K562 (cell line): ENCODE measurements around the gene COA5. TPM values are rescaled to one million over a fixed set of nuclear protein-coding genes. Genes with fewer than 3 reads are reported as not detected.

Experiments used
- ATAC-seq: fragments of 200-7000 bp; cut with Tn5 transposase; 3 replicates; pipeline ENCODE4 v1.9.1; 2020; ENCODE audit warnings: moderate library complexity
- BruUV-seq: library from RNA; stranded (reverse); fragments of 400-500 nt; replicated peaks from 2 replicates; lab custom pipeline; 2021; lab: Mats Ljungman, UMichigan
- CTCF ChIA-PET: fragments of 300-600 bp; formaldehyde crosslinking; extraction: SDS; loops from one replicate; lab custom pipeline; 2021; ENCODE audit warnings: low intra/inter-chr PET ratio; lab: Yijun Ruan, JAX
- POLR2A ChIA-PET: fragments of 300-600, 350-650 bp; sonication (Branson Sonifier 250); formaldehyde crosslinking; extraction: SDS; loops from one replicate; lab custom pipeline; 2021; ENCODE audit warnings: antibody characterized with exemption, inconsistent platforms; lab: Yijun Ruan, JAX
- DNase-seq, 4 experiments: peaks; one replicate each; pipeline versions ENCODE4 v3.0.0 to v3.0.0-alpha.2; 2011 to 2018; ENCODE audit warnings: low spot score in 3 of 4, mixed read lengths in 3 of 4; ENCODE audit errors: extremely low read depth in 1 of 4
- FAIRE-seq: peaks from 2 replicates; lab custom pipeline; 2011; peaks lifted over from hg19 to GRCh38; lab: Jason Lieb, UNC
- H2AFZ ChIP-seq: 2 replicates; pipeline ENCODE4 v1.6.0; 2011; ENCODE audit warnings: low read depth, low read length, control low read depth, inconsistent platforms
- H3K27ac ChIP-seq: fragments of 200-600 bp; 3 replicates; pipeline ENCODE4 v1.8.0; 2011; ENCODE audit warnings: low read depth, mild to moderate bottlenecking, control low read depth, inconsistent platforms, low read length, moderate library complexity, mixed read lengths; ENCODE audit errors: extremely low read depth
- H3K27me3 ChIP-seq, 2 experiments: fragments of 300-600 bp in 1 of 2; 2 replicates in 1 of 2; 3 replicates in 1 of 2; pipeline versions ENCODE4 v1.6.0 to v1.8.0; 2011; ENCODE audit warnings: inconsistent platforms in 2 of 2, low read length in 2 of 2, mild to moderate bottlenecking in 1 of 2, mixed read lengths in 1 of 2, moderate library complexity in 1 of 2; ENCODE audit not compliant: control insufficient read depth in 2 of 2, insufficient read depth in 2 of 2
- H3K36me3 ChIP-seq: fragments of 300-600 bp; 3 replicates; pipeline ENCODE4 v1.8.0; 2011; ENCODE audit warnings: mild to moderate bottlenecking, low read length, inconsistent platforms; ENCODE audit not compliant: control insufficient read depth, insufficient read depth
- H3K4me1 ChIP-seq, 2 experiments: fragments of 200-600 bp in 1 of 2; replicated peaks in 1 of 2; 2 replicates in 1 of 2; 3 replicates in 1 of 2; pipeline versions ENCODE4 v1.5.1 to v1.8.0; 2011; ENCODE audit warnings: inconsistent platforms in 2 of 2, low read length in 2 of 2, mild to moderate bottlenecking in 1 of 2, mixed read lengths in 1 of 2, moderate library complexity in 1 of 2; ENCODE audit not compliant: control insufficient read depth in 2 of 2, insufficient read depth in 2 of 2
- H3K4me2 ChIP-seq: 2 replicates; pipeline ENCODE4 v1.6.1; 2011; ENCODE audit warnings: low read length, control low read depth, inconsistent platforms, mixed read lengths; ENCODE audit not compliant: insufficient read depth
- H3K4me3 ChIP-seq: fragments of 200-600 bp; sonication (generic), shearing (Covaris generic); 2 replicates; pipeline ENCODE4 v1.5.1; 2016; ENCODE audit warnings: control low read depth, inconsistent platforms
- H3K79me2 ChIP-seq: fragments of 200-600 bp; 3 replicates; pipeline ENCODE4 v1.8.0; 2011; ENCODE audit warnings: low read length, inconsistent platforms; ENCODE audit not compliant: control insufficient read depth, insufficient read depth
- H3K9ac ChIP-seq, 2 experiments: 2 replicates each; pipeline versions ENCODE4 v1.6.0 to v1.6.1; 2011; ENCODE audit warnings: low read depth in 2 of 2, low read length in 2 of 2, control low read depth in 1 of 2, inconsistent platforms in 1 of 2, mild to moderate bottlenecking in 1 of 2, mixed read lengths in 1 of 2; ENCODE audit not compliant: insufficient read depth in 1 of 2
- H3K9me1 ChIP-seq: one replicate; pipeline ENCODE4 v1.6.0; 2011; ENCODE audit warnings: inconsistent platforms, mild to moderate bottlenecking, low read length, moderate library complexity; ENCODE audit not compliant: control insufficient read depth, insufficient read depth
- H3K9me3 ChIP-seq: replicated peaks from 2 replicates; pipeline ENCODE4 v1.5.1; 2011; ENCODE audit warnings: low read depth, low read length, inconsistent platforms; ENCODE audit not compliant: control insufficient read depth, insufficient read depth
- H4K20me1 ChIP-seq: replicated peaks from 2 replicates; pipeline ENCODE4 v1.6.1; 2011; ENCODE audit warnings: low read length, inconsistent platforms, mixed read lengths; ENCODE audit not compliant: control insufficient read depth, insufficient read depth
- ARID1B ChIP-seq: fragments of 450-650 bp; IDR thresholded peaks from 2 replicates; pipeline ENCODE4 v1.6.1; 2016; ENCODE audit warnings: antibody characterized with exemption, mild to moderate bottlenecking, inconsistent platforms
- E2F3 ChIP-seq: fragments of 250-450 bp; sonication (Bioruptor Pico); IDR thresholded peaks from 2 replicates; pipeline ENCODE4 v1.4.0; 2020; ENCODE audit warnings: mild to moderate bottlenecking
- GATAD2A ChIP-seq: fragments of 450-650 bp; IDR thresholded peaks from 2 replicates; pipeline ENCODE4 v1.6.1; 2017
- NFIC ChIP-seq: fragments of 450-650 bp; IDR thresholded peaks from 2 replicates; pipeline ENCODE4 v1.6.1; 2017; ENCODE audit warnings: mild to moderate bottlenecking, inconsistent platforms
- NR3C1 ChIP-seq: sonication (generic); formaldehyde crosslinking; IDR thresholded peaks from 2 replicates; pipeline ENCODE4 v1.8.1; 2022; ENCODE audit warnings: missing genetic modification reagents
- POU5F1 ChIP-seq: fragments of 150-350 bp; IDR thresholded peaks from 2 replicates; pipeline ENCODE4 v1.6.1; 2014; ENCODE audit warnings: borderline replicate concordance, low read length, low read depth, mild to moderate bottlenecking; ENCODE audit not compliant: partially characterized antibody
- WGBS: fragments of 100-300 bp; shearing (Covaris generic); methylation state at CpG from one replicate; pipeline ENCODE4 v1.1.6; 2016; ENCODE audit warnings: low coverage, mixed read lengths; ENCODE audit not compliant: insufficient coverage; ENCODE audit errors: missing lambda C conversion rate; 5-methylcytosine and 5-hydroxymethylcytosine counted together
- in situ Hi-C: fragments of 300-500 bp; cut with MboI; formaldehyde crosslinking; loops from 4 replicates; pipeline ENCODE4 v1.15.0; 2018; ENCODE audit warnings: inconsistent platforms, mixed read lengths
- intact Hi-C: fragments of 100-400 bp; cut with micrococcal nuclease; formaldehyde crosslinking; loops from 2 replicates; pipeline ENCODE4 v1.14.2; 2022
- polyA plus RNA-seq, 8 experiments: library from polyadenylated mRNA; depleted of rRNA in 4 of 8; stranded (reverse) in 5 of 8; unstranded in 3 of 8; fragments of >200 nt; fragmentation: Nextera tagmentation in 2 of 8; fragmentation: Illumina TruSeq in 1 of 8; extraction: Ambion mirVana in 2 of 8; extraction: Trizol in 1 of 8; gene quantifications; 2 replicates each; pipeline versions ENCODE4 v1.2.1 to v1.2.3, GENCODE V29; 2011 to 2014; ENCODE audit warnings: inconsistent platforms in 1 of 8, missing spikeins in 1 of 8
- total RNA-seq, 7 experiments: library from RNA; depleted of rRNA in 6 of 7; stranded (reverse); fragments of >200 nt in 6 of 7; fragmentation: Illumina TruSeq in 2 of 7; extraction: Trizol in 2 of 7; gene quantifications; 2 replicates each; pipeline versions ENCODE4 v1.2.1 to v1.2.3, GENCODE V29; 2011 to 2021; ENCODE audit warnings: low replicate concordance in 1 of 7
- TF ChIP-seq, protein P1 (sequence below): fragments of 250-450 bp; sonication (Bioruptor Pico); IDR thresholded peaks from 2 replicates; pipeline ENCODE4 v1.9.0; 2021; ENCODE audit warnings: mild to moderate bottlenecking, inconsistent platforms

Gene COA5
- total and polyA plus RNA-seq, 9 of the 15 experiments (the other 6 are each of a cell fraction or from before 2014, with no cell fraction given): 17.9 to 77.6 (median 33.4) TPM

DNA sequence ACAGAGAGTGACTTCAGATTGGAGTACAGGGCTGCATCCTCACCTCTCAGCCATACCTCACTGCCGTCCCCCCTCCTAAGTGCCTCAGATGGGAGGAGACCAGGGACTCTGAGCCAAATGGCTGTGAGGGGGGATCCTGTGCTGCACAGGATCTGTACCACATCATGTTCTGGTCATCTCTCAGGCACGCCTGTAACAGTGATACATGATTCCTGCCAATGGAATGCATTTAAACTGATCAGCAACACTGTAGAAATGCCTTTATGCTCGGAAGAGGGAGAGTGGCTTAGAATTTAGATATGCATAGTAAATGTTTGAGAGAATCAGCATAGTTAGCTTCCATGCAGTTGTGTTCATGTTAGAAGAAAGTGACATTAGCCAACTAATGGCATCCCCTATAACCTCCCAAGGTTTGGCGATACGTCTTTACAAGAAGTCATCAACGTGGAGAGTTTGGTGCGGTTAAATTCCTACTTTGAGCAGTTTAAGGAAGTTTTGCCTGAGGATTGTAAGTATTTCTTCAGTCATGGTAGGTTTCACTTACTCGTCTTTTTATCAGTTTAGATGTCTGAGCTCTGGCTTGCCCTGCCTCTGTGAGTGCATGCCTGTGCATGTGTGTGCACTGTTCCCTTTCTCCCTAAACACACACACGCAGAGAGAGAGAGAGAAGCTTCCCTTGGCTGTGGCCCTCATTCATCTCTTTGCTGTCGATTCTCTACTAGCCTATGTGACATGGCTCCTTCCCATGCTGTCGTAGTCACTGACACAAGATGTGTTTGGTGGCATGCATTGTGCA lies 40.0 kb downstream of the COA5 start:
- Histone ChIP-seq H3K9me1 (no peaks in the 10 kb centered on the region), H3K4me2 (no peak overlapping the region), H2AFZ (no peak overlapping the region), H3K4me3 (no peak overlapping the region), H3K9ac (no peak overlapping the region), H3K79me2 (no peaks in the 10 kb centered on the region), H4K20me1 (no peaks in the 10 kb centered on the region; the same call in 1 of the 2 replicates), H3K27me3 (no peaks in the 10 kb centered on the region), H3K9me3 (no peaks in the 10 kb centered on the region), H3K4me1 (no peaks in the 10 kb centered on the region), H3K36me3 (peaks cover 40% of the 10 kb centered on the region; the same call in 2 of the 3 replicates), H3K27ac (no peak overlapping the region)
- DNase-seq (no peak), ATAC-seq (no peak), FAIRE-seq (no peak)
- no peak for TF ChIP-seq NR3C1 (CRISPR knock-in tag)
- in situ Hi-C loops (no loop called here), intact Hi-C loops (no loop called here)
- CTCF ChIA-PET: no interaction called here
- BruUV-seq: no TSS peak
- WGBS: 71% methylated on average over 9 of the region's 11 CpGs
- POLR2A ChIA-PET: interaction anchor here (1.6 to 2.3 kb wide), 2 partner anchors 8 to 11 kb away, joined by 4 to 11 read pairs; no protein-coding TSS in a partner anchor

DNA sequence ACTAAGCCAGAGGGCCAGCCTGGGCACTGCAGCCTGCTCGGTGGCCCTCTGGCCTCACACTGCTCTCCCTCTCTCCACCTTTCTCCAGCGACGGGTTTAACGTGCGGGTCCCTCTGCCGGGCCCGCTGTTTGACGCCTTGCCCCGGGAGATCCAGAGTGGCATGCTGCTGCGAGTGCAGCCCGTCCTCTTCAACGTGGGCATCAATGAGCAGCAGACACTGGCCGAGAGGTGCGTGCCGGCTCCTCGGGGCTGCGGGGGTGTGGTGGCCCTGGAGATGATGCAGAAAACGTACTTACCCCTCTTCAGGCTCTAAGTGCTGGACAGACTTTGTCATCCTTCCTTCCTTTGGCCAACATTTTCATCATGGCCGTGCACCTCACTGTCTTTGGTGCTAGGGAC lies 42.4 kb downstream of the COA5 start:
- Histone ChIP-seq H3K27ac (no peak overlapping the region), H4K20me1 (no peaks in the 10 kb centered on the region; the same call in 1 of the 2 replicates), H3K36me3 (peaks cover 37% of the 10 kb centered on the region; the same call in 2 of the 3 replicates), H3K9me1 (no peaks in the 10 kb centered on the region), H3K4me1 (peaks cover 4 to 6% of the 10 kb centered on the region in 2 experiments), H3K9ac (no peak overlapping the region), H3K4me3 (no peak overlapping the region), H3K4me2 (no peak overlapping the region), H3K9me3 (no peaks in the 10 kb centered on the region), H2AFZ (no peak overlapping the region), H3K27me3 (no peaks in the 10 kb centered on the region), H3K79me2 (no peaks in the 10 kb centered on the region)
- WGBS: 87% methylated on average over 19 of the region's 19 CpGs
- no TSS peak for BruUV-seq
- ATAC-seq (no peak), FAIRE-seq (no peak), DNase-seq (no peak)
- POLR2A ChIA-PET: no interaction called here
- intact Hi-C loops (no loop called here), in situ Hi-C loops (no loop called here)
- CTCF ChIA-PET: no interaction called here
- TF ChIP-seq E2F3 (CRISPR knock-in tag): no peak
- TF ChIP-seq NFIC: no peak
- no peak for TF ChIP-seq POU5F1
- no peak for TF ChIP-seq GATAD2A
- no peak for TF ChIP-seq ARID1B
- TF ChIP-seq, protein P1, sequence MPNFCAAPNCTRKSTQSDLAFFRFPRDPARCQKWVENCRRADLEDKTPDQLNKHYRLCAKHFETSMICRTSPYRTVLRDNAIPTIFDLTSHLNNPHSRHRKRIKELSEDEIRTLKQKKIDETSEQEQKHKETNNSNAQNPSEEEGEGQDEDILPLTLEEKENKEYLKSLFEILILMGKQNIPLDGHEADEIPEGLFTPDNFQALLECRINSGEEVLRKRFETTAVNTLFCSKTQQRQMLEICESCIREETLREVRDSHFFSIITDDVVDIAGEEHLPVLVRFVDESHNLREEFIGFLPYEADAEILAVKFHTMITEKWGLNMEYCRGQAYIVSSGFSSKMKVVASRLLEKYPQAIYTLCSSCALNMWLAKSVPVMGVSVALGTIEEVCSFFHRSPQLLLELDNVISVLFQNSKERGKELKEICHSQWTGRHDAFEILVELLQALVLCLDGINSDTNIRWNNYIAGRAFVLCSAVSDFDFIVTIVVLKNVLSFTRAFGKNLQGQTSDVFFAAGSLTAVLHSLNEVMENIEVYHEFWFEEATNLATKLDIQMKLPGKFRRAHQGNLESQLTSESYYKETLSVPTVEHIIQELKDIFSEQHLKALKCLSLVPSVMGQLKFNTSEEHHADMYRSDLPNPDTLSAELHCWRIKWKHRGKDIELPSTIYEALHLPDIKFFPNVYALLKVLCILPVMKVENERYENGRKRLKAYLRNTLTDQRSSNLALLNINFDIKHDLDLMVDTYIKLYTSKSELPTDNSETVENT (CRISPR knock-in tag): no peak
